Measurements from ENCODE around the gene ALDH1A2. TPM values are rescaled to one million over a fixed set of nuclear protein-coding genes. Genes with fewer than 3 reads are reported as not detected.
"Not testable (repeated sequence)": the region's sequence is repeated elsewhere in the genome, so short reads cannot be mapped to it uniquely, and the experiment has no call there.

ALDH1A2 gene
- total and polyA plus RNA-seq, 4 experiments from 2014 or later, result 0.15 to 0.83 TPM; not detected in 2

GRCh38 chr15:58081891-58082290 lies 16.4 kb upstream of the ALDH1A2 start:
- no peak overlapping the region for H3K27ac Mint-ChIP-seq
- no peak overlapping the region for H3K4me3 Mint-ChIP-seq
- Histone ChIP-seq H3K9me3 (ENCODE audit: control insufficient read depth in 1 of 2, low read length in 2 of 2) (no peaks in the 10 kb centered on the region), H3K4me3 (ENCODE audit: low read length in 2 of 2) (no peak overlapping the region), H3K27me3 (ENCODE audit: insufficient read depth, low read length) (no peaks in the 10 kb centered on the region), H3K27ac (ENCODE audit: low read depth, low read length) (no peak overlapping the region), H3K4me1 (ENCODE audit: insufficient read depth, low read length) (no peaks in the 10 kb centered on the region), H3K36me3 (ENCODE audit: insufficient read depth, low read length) (no peaks in the 10 kb centered on the region)
- peaks cover 17 to 20% of the 10 kb centered on the region in 2 donors for H3K27me3 Mint-ChIP-seq
- CTCF ChIA-PET (ENCODE audit: partially characterized antibody), result no interaction called here
- no peak for DNase-seq
- peaks cover 0 to 3% (median 0%) of the 10 kb centered on the region in 4 donors for H3K4me1 Mint-ChIP-seq
- peaks cover 0 to 2% (median 0%) of the 10 kb centered on the region in 8 donors for H3K9me3 Mint-ChIP-seq
- POLR2A ChIA-PET (ENCODE audit: partially characterized antibody), result no interaction called here
- intact Hi-C loops (cut with micrococcal nuclease), result no loop called here
- no peaks in the 10 kb centered on the region for H3K36me3 Mint-ChIP-seq

GRCh38 chr15:58081456-58081855 lies 15.9 kb upstream of the ALDH1A2 start:
- peaks cover 0 to 2% (median 0%) of the 10 kb centered on the region in 8 donors for H3K9me3 Mint-ChIP-seq
- intact Hi-C loops (cut with micrococcal nuclease), result no loop called here
- H3K4me1 Mint-ChIP-seq, result peaks cover 0 to 3% (median 0%) of the 10 kb centered on the region in 4 donors
- H3K27me3 Mint-ChIP-seq, result peaks cover 13 to 16% of the 10 kb centered on the region in 2 donors
- H3K4me1 ChIP-seq (ENCODE audit: insufficient read depth, low read length), result no peaks in the 10 kb centered on the region
- no peaks in the 10 kb centered on the region for H3K9me3 ChIP-seq (ENCODE audit: control insufficient read depth in 1 of 2, low read length in 2 of 2)
- no peak overlapping the region for H3K27ac ChIP-seq (ENCODE audit: low read depth, low read length)
- POLR2A ChIA-PET (ENCODE audit: partially characterized antibody), result no interaction called here
- CTCF ChIA-PET (ENCODE audit: partially characterized antibody), result no interaction called here
- no peak overlapping the region for H3K27ac Mint-ChIP-seq
- no peak overlapping the region for H3K4me3 Mint-ChIP-seq
- no peaks in the 10 kb centered on the region for H3K36me3 Mint-ChIP-seq
- H3K27me3 ChIP-seq (ENCODE audit: insufficient read depth, low read length), result no peaks in the 10 kb centered on the region
- DNase-seq, result no peak
- H3K36me3 ChIP-seq (ENCODE audit: insufficient read depth, low read length), result no peaks in the 10 kb centered on the region
- no peak overlapping the region for H3K4me3 ChIP-seq (ENCODE audit: low read length in 2 of 2)

GRCh38 chr15:58080959-58081358 lies 15.4 kb upstream of the ALDH1A2 start:
- H3K27ac ChIP-seq (ENCODE audit: low read depth, low read length); POLR2A ChIA-PET (ENCODE audit: partially characterized antibody); H3K27ac Mint-ChIP-seq; H3K36me3 ChIP-seq (ENCODE audit: insufficient read depth, low read length); H3K4me3 ChIP-seq (ENCODE audit: low read length in 2 of 2); intact Hi-C loops (cut with micrococcal nuclease); H3K9me3 Mint-ChIP-seq; H3K9me3 ChIP-seq (ENCODE audit: control insufficient read depth in 1 of 2, low read length in 2 of 2); H3K4me1 ChIP-seq (ENCODE audit: insufficient read depth, low read length); H3K4me3 Mint-ChIP-seq; H3K36me3 Mint-ChIP-seq; H3K4me1 Mint-ChIP-seq; DNase-seq; H3K27me3 ChIP-seq (ENCODE audit: insufficient read depth, low read length): not testable (repeated sequence)
- CTCF ChIA-PET (ENCODE audit: partially characterized antibody), result interaction anchor here (1.1 kb wide), 1 partner anchor 10 kb away, joined by 3 read pairs; no protein-coding TSS in a partner anchor
- H3K27me3 Mint-ChIP-seq, result peaks cover 12 to 14% of the 10 kb centered on the region in 2 donors

GRCh38 chr15:58080398-58080797 lies 14.9 kb upstream of the ALDH1A2 start:
- ChIA-PET POLR2A (ENCODE audit: partially characterized antibody) (no interaction called here), CTCF (ENCODE audit: partially characterized antibody) (interaction anchor here (1.1 kb wide), 1 partner anchor 9 kb away, joined by 3 read pairs; no protein-coding TSS in a partner anchor)
- H3K4me3 Mint-ChIP-seq, result peak overlapping the region in 1 of 8 donors; percentile 2
- intact Hi-C loops (cut with micrococcal nuclease), result no loop called here
- H3K27me3 Mint-ChIP-seq, result peaks cover 12 to 14% of the 10 kb centered on the region in 2 donors
- Histone ChIP-seq H3K27ac (ENCODE audit: low read depth, low read length) (no peak overlapping the region), H3K4me1 (ENCODE audit: insufficient read depth, low read length) (no peaks in the 10 kb centered on the region), H3K36me3 (ENCODE audit: insufficient read depth, low read length) (no peaks in the 10 kb centered on the region), H3K4me3 (ENCODE audit: low read length in 2 of 2) (no peak overlapping the region), H3K9me3 (ENCODE audit: control insufficient read depth in 1 of 2, low read length in 2 of 2) (no peaks in the 10 kb centered on the region), H3K27me3 (ENCODE audit: insufficient read depth, low read length) (no peaks in the 10 kb centered on the region)
- no peak overlapping the region for H3K27ac Mint-ChIP-seq
- no peaks in the 10 kb centered on the region for H3K36me3 Mint-ChIP-seq
- no peak for DNase-seq
- peaks cover 0 to 3% (median 0%) of the 10 kb centered on the region in 4 donors for H3K4me1 Mint-ChIP-seq
- H3K9me3 Mint-ChIP-seq, result peaks cover 0 to 2% (median 0%) of the 10 kb centered on the region in 8 donors

- H3K9me3 Mint-ChIP-seq, result peaks cover 0 to 4% (median 0%) of the 10 kb centered on the region in 8 donors
- Histone ChIP-seq H3K4me3 (ENCODE audit: low read length in 2 of 2) (no peak overlapping the region), H3K27ac (ENCODE audit: low read depth, low read length) (no peak overlapping the region), H3K27me3 (ENCODE audit: insufficient read depth, low read length) (no peaks in the 10 kb centered on the region), H3K4me1 (ENCODE audit: insufficient read depth, low read length) (no peaks in the 10 kb centered on the region), H3K9me3 (ENCODE audit: control insufficient read depth in 1 of 2, low read length in 2 of 2) (no peaks in the 10 kb centered on the region), H3K36me3 (ENCODE audit: insufficient read depth, low read length) (no peaks in the 10 kb centered on the region)
- ChIA-PET CTCF (ENCODE audit: partially characterized antibody) (interaction anchor here (2.1 kb wide), 1 partner anchor 12 kb away, joined by 8 read pairs; no protein-coding TSS in a partner anchor), POLR2A (ENCODE audit: partially characterized antibody) (no interaction called here)
- H3K36me3 Mint-ChIP-seq, result no peaks in the 10 kb centered on the region
- intact Hi-C loops (cut with micrococcal nuclease), result no loop called here
- peaks cover 13 to 14% of the 10 kb centered on the region in 2 donors for H3K27me3 Mint-ChIP-seq
- H3K27ac Mint-ChIP-seq, result no peak overlapping the region
- DNase-seq, result no peak
- H3K4me1 Mint-ChIP-seq, result peaks cover 0 to 3% (median 0%) of the 10 kb centered on the region in 4 donors
- H3K4me3 Mint-ChIP-seq, result no peak overlapping the region
Measured at GRCh38 chr15:58078591-58078990, 13.1 kb upstream of the ALDH1A2 start.

DNA sequence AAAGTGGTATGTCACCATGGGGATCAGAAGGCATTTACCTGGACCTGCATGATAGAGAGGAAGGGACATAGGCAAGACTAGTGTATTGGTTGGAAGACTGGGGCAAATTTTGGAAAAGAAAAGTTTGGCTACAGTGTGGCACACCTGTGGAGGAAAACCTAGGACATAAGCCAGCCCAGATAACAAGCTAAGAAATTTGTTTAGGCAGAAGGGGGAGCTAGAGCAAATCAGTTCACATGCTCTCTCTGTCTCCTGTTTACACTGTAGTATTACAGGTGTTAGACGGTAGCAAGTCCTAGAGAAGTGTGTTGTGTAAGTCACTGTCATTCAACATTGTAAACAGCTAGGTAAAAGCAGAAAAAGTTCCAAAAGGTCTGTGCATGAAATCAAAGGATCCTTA lies 11.9 kb upstream of the ALDH1A2 start:
- Histone ChIP-seq H3K4me1 (ENCODE audit: insufficient read depth, low read length) (no peaks in the 10 kb centered on the region), H3K27me3 (ENCODE audit: insufficient read depth, low read length) (no peaks in the 10 kb centered on the region), H3K36me3 (ENCODE audit: insufficient read depth, low read length) (no peaks in the 10 kb centered on the region), H3K9me3 (ENCODE audit: control insufficient read depth in 1 of 2, low read length in 2 of 2) (no peaks in the 10 kb centered on the region), H3K27ac (ENCODE audit: low read depth, low read length) (no peak overlapping the region), H3K4me3 (ENCODE audit: low read length in 2 of 2) (no peak overlapping the region)
- intact Hi-C loops (cut with micrococcal nuclease), result no loop called here
- Mint-ChIP-seq H3K27ac (no peak overlapping the region), H3K4me1 (peaks cover 0 to 3% (median 0%) of the 10 kb centered on the region in 4 donors), H3K27me3 (peaks cover 14 to 16% of the 10 kb centered on the region in 2 donors), H3K9me3 (peaks cover 0 to 2% (median 0%) of the 10 kb centered on the region in 8 donors), H3K36me3 (no peaks in the 10 kb centered on the region), H3K4me3 (no peak overlapping the region)
- POLR2A ChIA-PET (ENCODE audit: partially characterized antibody), result no interaction called here
- CTCF ChIA-PET (ENCODE audit: partially characterized antibody), result interaction anchor here (2.1 kb wide), 1 partner anchor 11 kb away, joined by 8 read pairs; no protein-coding TSS in a partner anchor
- no peak for DNase-seq

DNA sequence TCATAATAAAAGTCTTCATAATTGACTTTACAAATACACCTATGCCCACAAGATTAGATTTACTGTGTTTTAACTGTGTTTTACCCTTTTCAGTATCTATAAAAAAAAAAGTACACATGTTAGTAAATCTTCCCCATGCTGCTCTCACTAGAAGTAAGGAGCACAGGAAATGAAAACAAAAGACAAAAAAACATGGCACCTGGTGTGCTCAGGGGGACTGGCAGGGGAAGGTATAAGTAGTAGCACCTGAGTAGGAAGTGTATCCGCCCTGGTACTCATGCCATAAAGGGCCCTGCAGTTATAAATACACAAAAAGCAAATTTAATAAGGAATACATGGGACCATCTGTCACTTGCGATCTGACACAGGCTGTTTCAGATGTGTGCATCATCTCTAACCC lies 8.9 kb upstream of the ALDH1A2 start:
- no peaks in the 10 kb centered on the region for H3K9me3 ChIP-seq (ENCODE audit: control insufficient read depth in 1 of 2, low read length in 2 of 2)
- H3K27me3 ChIP-seq (ENCODE audit: insufficient read depth, low read length), result no peaks in the 10 kb centered on the region
- H3K27me3 Mint-ChIP-seq, result peaks cover 14 to 19% of the 10 kb centered on the region in 2 donors
- H3K4me1 ChIP-seq (ENCODE audit: insufficient read depth, low read length), result no peaks in the 10 kb centered on the region
- H3K4me3 ChIP-seq (ENCODE audit: low read length in 2 of 2), result no peak overlapping the region
- intact Hi-C loops (cut with micrococcal nuclease), result no loop called here
- POLR2A ChIA-PET (ENCODE audit: partially characterized antibody), result no interaction called here
- H3K4me1 Mint-ChIP-seq, result no peaks in the 10 kb centered on the region
- peaks cover 0 to 2% (median 0%) of the 10 kb centered on the region in 8 donors for H3K9me3 Mint-ChIP-seq
- DNase-seq, result no peak
- no peaks in the 10 kb centered on the region for H3K36me3 ChIP-seq (ENCODE audit: insufficient read depth, low read length)
- CTCF ChIA-PET (ENCODE audit: partially characterized antibody), result no interaction called here
- H3K27ac ChIP-seq (ENCODE audit: low read depth, low read length), result no peak overlapping the region
- no peaks in the 10 kb centered on the region for H3K36me3 Mint-ChIP-seq
- no peak overlapping the region for H3K4me3 Mint-ChIP-seq
- no peak overlapping the region for H3K27ac Mint-ChIP-seq

All from CD4-positive, alpha-beta memory T cell (primary cell).